Hepatocyte (in vitro differentiated cells): ENCODE results near the gene MAP3K3.
"Not testable (repeated sequence)": the region's sequence is repeated elsewhere in the genome, so short reads cannot be mapped to it uniquely, and the experiment has no call there.

ENCODE experiments used
- CTCF ChIP-seq: fragments of 200-600 bp; sonication (generic); IDR thresholded peaks from 2 replicates; pipeline ENCODE4 v1.5.1; 2016; ENCODE audit warnings: antibody characterized with exemption, mild to moderate bottlenecking; ENCODE audit not compliant: poor library complexity
- EZH2 ChIP-seq: fragments of 200-600 bp; sonication (generic); IDR thresholded peaks from 2 replicates; pipeline ENCODE4 v1.6.1; 2016; ENCODE audit warnings: antibody characterized with exemption, mild to moderate bottlenecking, borderline replicate concordance

- TF ChIP-seq CTCF, EZH2: not testable (repeated sequence)
Measured at GRCh38 chr17:63720194-63720593, 98.0 kb downstream of the MAP3K3 start.
